Activated CD8-positive, alpha-beta memory T cell treated with anti-CD3 and anti-CD28 coated beads, Interleukin-2, amount 50 U/mL, for 24 hours (primary cell): ENCODE results near the gene RSF1.

Source experiments
- DNase-seq: peaks from one replicate; pipeline ENCODE4 v3.0.0-alpha.2; 2020; ENCODE audit errors: extremely low read depth

The RSF1 gene

GRCh38 chr11:77750394-77751156 is 69.9 kb downstream of the RSF1 start:
- no peak for DNase-seq

GRCh38 chr11:77749232-77749631 is 71.3 kb downstream of the RSF1 start:
- DNase-seq: no peak

- DNase-seq: no peak
Observed at GRCh38 chr11:77748266-77748665, 72.3 kb downstream of the RSF1 start.

- DNase-seq: no peak
Observed at GRCh38 chr11:77747381-77747969, 73.0 kb downstream of the RSF1 start.

- no peak for DNase-seq
Observed at GRCh38 chr11:77736473-77736872, 84.0 kb downstream of the RSF1 start.

GRCh38 chr11:77734890-77735289 is 85.6 kb downstream of the RSF1 start:
- no peak for DNase-seq

GRCh38 chr11:77732143-77732542 is 88.4 kb downstream of the RSF1 start:
- no peak for DNase-seq

GRCh38 chr11:77730789-77731188 is 89.7 kb downstream of the RSF1 start:
- DNase-seq: no peak

- no peak for DNase-seq
Observed at GRCh38 chr11:77729063-77729462, 91.5 kb downstream of the RSF1 start.

- DNase-seq: no peak
Observed at GRCh38 chr11:77728203-77728786, 92.2 kb downstream of the RSF1 start.

GRCh38 chr11:77726524-77726923 is 94.0 kb downstream of the RSF1 start:
- DNase-seq: no peak

- DNase-seq: no peak
Observed at GRCh38 chr11:77725433-77725832, 95.1 kb downstream of the RSF1 start.

- no peak for DNase-seq
Observed at GRCh38 chr11:77724636-77725035, 95.9 kb downstream of the RSF1 start.

GRCh38 chr11:77723024-77723423 is 97.5 kb downstream of the RSF1 start:
- DNase-seq: no peak

- DNase-seq: no peak
Observed at GRCh38 chr11:77710358-77710757, 110.2 kb downstream of the RSF1 start.

- no peak for DNase-seq
Observed at GRCh38 chr11:77705876-77706579, 114.5 kb downstream of the RSF1 start.

- no peak for DNase-seq
Observed at GRCh38 chr11:77705195-77705875, 115.2 kb downstream of the RSF1 start.

GRCh38 chr11:77704029-77704428 is 116.5 kb downstream of the RSF1 start:
- no peak for DNase-seq

GRCh38 chr11:77699425-77699824 is 121.1 kb downstream of the RSF1 start:
- DNase-seq: no peak

- DNase-seq: no peak
Observed at GRCh38 chr11:77698896-77699295, 121.6 kb downstream of the RSF1 start.

GRCh38 chr11:77697865-77698264 is 122.7 kb downstream of the RSF1 start:
- DNase-seq: no peak

- DNase-seq: no peak
Observed at GRCh38 chr11:77695417-77695816, 125.1 kb downstream of the RSF1 start.
